ENCODE data around the gene GMCL1. TPM values are rescaled to one million over a fixed set of nuclear protein-coding genes. Genes with fewer than 3 reads are reported as not detected.

The GMCL1 gene
- total and polyA plus RNA-seq, 2 of the 13 experiments (the other 11 are each of a cell fraction or from before 2014, with no cell fraction given): 18.7 to 24.0 TPM

- TF ChIP-seq ZNF276 (CRISPR knock-in tag; IDR thresholded peaks at IDR 0.05; ENCODE audit: low read depth) (peak; percentile 98), TBL1XR1 (IDR thresholded peaks at IDR 0.05; ENCODE audit: borderline replicate concordance, low read length, partially characterized antibody) (peak; percentile 44), PBX3 (CRISPR knock-in tag; IDR thresholded peaks at IDR 0.05; ENCODE audit: borderline replicate concordance) (no peak), ZNF609 (CRISPR knock-in tag; IDR thresholded peaks at IDR 0.05; ENCODE audit: borderline replicate concordance) (peak; percentile 71; the same call in 1 of the 2 replicates), MZF1 (CRISPR knock-in tag; IDR thresholded peaks at IDR 0.05; ENCODE audit: borderline replicate concordance) (peak; percentile 95; the same call in 1 of the 2 replicates), RFXAP (CRISPR knock-in tag; IDR thresholded peaks at IDR 0.05; ENCODE audit: borderline replicate concordance) (peak; percentile 100), ZNF614 (CRISPR knock-in tag; IDR thresholded peaks at IDR 0.05; ENCODE audit: borderline replicate concordance) (peak; percentile 97), FOXO4 (CRISPR knock-in tag; conservative IDR thresholded peaks at IDR 0.05) (no peak), CBX2 (IDR thresholded peaks at IDR 0.05; ENCODE audit: low read depth, low read length) (no peak), CBX2 (CRISPR knock-in tag; IDR thresholded peaks at IDR 0.05; ENCODE audit: low read depth) (no peak; the same call in 1 of the 2 replicates), ZNF816 (CRISPR knock-in tag; IDR thresholded peaks at IDR 0.05; ENCODE audit: borderline replicate concordance) (peak; percentile 86), ZNF10 (CRISPR knock-in tag; IDR thresholded peaks at IDR 0.05; ENCODE audit: borderline replicate concordance, low read depth) (no peak), KAT7 (CRISPR knock-in tag; IDR thresholded peaks at IDR 0.05; ENCODE audit: borderline replicate concordance) (peak; percentile 82; the same call in 1 of the 2 replicates), ZNF674 (CRISPR knock-in tag; IDR thresholded peaks at IDR 0.05; ENCODE audit: low read depth) (no peak; the same call in 1 of the 2 replicates), ZBTB7A (CRISPR knock-in tag; IDR thresholded peaks at IDR 0.05) (no peak), MAX (IDR thresholded peaks at IDR 0.05) (peak; percentile 97)
- TF ChIP-seq, protein P1, sequence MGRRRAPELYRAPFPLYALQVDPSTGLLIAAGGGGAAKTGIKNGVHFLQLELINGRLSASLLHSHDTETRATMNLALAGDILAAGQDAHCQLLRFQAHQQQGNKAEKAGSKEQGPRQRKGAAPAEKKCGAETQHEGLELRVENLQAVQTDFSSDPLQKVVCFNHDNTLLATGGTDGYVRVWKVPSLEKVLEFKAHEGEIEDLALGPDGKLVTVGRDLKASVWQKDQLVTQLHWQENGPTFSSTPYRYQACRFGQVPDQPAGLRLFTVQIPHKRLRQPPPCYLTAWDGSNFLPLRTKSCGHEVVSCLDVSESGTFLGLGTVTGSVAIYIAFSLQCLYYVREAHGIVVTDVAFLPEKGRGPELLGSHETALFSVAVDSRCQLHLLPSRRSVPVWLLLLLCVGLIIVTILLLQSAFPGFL (CRISPR knock-in tag; IDR thresholded peaks at IDR 0.05): no peak; the same call in 1 of the 2 replicates
These were observed 84.9 kb downstream of the GMCL1 start (continued) for GRCh38 chr2:69914164-69914949.
